SK-N-MC (cell line): ENCODE measurements around the gene CEACAM4.

Source experiments
- DNase-seq: peaks from one replicate; pipeline ENCODE4 v3.0.0-alpha.2; 2011; ENCODE audit warnings: low read depth, low spot score
- H3K27ac ChIP-seq: fragments of 200-600 bp; sonication (generic); 2 replicates; pipeline ENCODE4 v1.5.1; 2016; ENCODE audit warnings: mixed run types
- H3K36me3 ChIP-seq: fragments of 200-600 bp; sonication (generic); 2 replicates; pipeline ENCODE4 v1.6.1; 2017; ENCODE audit warnings: antibody characterized with exemption, low read length, mixed read lengths; ENCODE audit not compliant: insufficient read depth
- H3K4me3 ChIP-seq: fragments of 200-600 bp; sonication (generic); 2 replicates; pipeline ENCODE4 v1.5.1; 2016
- H3K9ac ChIP-seq: fragments of 200-600 bp; sonication (generic); 2 replicates; pipeline ENCODE4 v1.8.0; 2017; ENCODE audit warnings: mixed run types, mixed read lengths; ENCODE audit not compliant: insufficient read length
- H3K9me3 ChIP-seq: fragments of 200-600 bp; sonication (generic); 2 replicates; pipeline ENCODE4 v1.6.1; 2017; ENCODE audit warnings: low read depth, mild to moderate bottlenecking, antibody characterized with exemption, low read length, moderate library complexity, mixed read lengths
- EZH2 ChIP-seq: fragments of 200-600 bp; sonication (generic); IDR thresholded peaks from one replicate; pipeline ENCODE4 v1.6.1; 2017; ENCODE audit warnings: antibody characterized with exemption
- FOXP2 ChIP-seq: optimal IDR thresholded peaks from 2 replicates; pipeline ENCODE3; 2011; ENCODE audit warnings: mild to moderate bottlenecking, moderate library complexity; ENCODE audit not compliant: insufficient read depth; ENCODE audit errors: extremely low read length, control extremely low read depth
- POLR2AphosphoS5 ChIP-seq: IDR thresholded peaks from 2 replicates; pipeline ENCODE4 v1.6.1; 2012; ENCODE audit warnings: mild to moderate bottlenecking, low read depth, low read length, borderline replicate concordance

The CEACAM4 gene

DNA sequence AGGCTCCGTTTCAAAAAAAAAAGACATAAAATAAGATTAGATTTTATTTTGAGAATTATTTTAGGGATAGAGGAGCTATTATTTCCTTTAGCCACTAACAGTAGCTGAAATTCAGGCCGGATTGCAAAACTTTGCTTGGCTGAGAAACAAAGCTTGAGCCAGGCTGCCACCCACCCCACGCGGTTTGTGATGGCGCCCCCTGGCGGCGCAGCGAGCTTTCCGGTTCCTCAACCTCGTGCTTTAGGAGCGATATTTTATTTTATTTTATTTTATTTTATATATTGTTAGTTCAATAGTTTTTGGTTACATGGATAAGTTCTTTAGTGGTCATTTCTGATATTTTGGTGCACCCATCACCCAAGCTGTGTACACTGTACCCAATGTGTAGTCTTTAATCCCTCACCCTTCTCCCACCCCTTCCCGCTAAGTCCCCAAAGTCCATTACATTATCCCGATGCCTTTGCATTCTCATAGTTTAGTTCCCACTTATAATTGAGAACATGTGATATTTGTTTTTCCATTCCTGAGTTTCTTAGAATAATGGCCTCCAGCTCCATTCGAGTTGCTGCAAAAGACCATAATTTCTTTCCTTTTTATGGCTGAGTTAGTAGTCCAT lies 19.8 kb upstream of the CEACAM4 start:
- H3K27ac ChIP-seq: no peak overlapping the region
- TF ChIP-seq POLR2AphosphoS5 (no peak), EZH2 (no peak), FOXP2 (no peak)
- H3K36me3 ChIP-seq: no peaks in the 10 kb centered on the region
- H3K9ac ChIP-seq: no peak overlapping the region
- H3K9me3 ChIP-seq: no peaks in the 10 kb centered on the region
- no peak for DNase-seq
- H3K4me3 ChIP-seq: no peak overlapping the region

DNA sequence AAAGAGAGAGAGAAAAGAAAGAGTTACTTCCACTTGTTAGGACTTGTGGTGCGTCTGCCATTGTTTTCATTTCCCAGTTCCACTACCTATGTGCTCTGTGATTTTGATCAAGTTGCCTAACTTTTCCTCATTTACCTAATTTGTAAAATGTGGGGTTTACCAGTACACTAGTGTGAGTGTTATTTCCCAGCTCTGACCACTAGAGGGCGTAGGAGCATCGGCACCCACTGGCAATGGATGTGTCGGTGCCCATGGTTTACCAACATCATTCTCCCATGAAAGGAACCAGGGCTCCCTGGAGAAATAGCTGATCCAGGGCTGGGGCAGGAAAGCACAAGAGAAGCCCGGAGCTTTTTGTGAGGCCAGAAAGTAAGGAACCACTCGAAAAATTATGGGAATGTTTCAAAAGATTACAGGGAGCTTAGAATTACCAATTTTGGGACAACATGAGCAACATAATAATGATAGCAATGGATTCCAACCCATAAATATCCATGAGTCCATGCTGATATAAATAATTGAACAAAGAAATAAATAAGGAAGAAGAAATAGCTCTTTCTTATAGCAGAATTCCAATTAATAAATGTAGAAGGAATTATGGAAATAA lies 15.1 kb upstream of the CEACAM4 start:
- Histone ChIP-seq H3K4me3 (no peak overlapping the region), H3K9ac (no peak overlapping the region), H3K27ac (peak overlapping the region; percentile 37; the same call in 1 of the 2 replicates), H3K36me3 (no peaks in the 10 kb centered on the region), H3K9me3 (no peaks in the 10 kb centered on the region)
- peak; percentile 30 for TF ChIP-seq FOXP2
- no peak for TF ChIP-seq EZH2
- no peak for TF ChIP-seq POLR2AphosphoS5
- peak; percentile 65 for DNase-seq

DNA sequence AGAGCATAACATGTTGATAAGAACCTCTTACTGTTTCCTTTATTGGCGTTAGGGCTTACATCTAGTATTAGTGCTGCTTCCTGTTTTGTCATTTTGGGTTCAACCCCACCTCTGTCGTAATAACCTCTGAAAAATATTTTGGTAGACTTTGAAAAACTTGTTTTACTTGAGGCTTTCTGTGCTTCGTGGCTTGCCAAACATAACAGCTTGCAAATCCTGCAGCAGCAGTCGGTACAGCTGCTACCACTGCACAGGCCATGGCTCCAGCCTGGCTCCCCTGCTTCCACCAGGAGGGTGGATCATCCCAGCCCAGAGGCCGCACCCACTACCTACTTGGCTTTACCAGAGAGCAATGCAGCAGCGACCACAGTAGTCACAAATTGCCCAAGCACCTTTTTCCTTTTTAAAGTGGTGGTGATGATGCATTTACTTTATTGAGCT lies 11.8 kb upstream of the CEACAM4 start:
- H3K9me3 ChIP-seq: no peaks in the 10 kb centered on the region
- H3K36me3 ChIP-seq: no peaks in the 10 kb centered on the region
- peak overlapping the region; percentile 1; the same call in 1 of the 2 replicates for H3K4me3 ChIP-seq
- peak; percentile 14 for DNase-seq
- H3K9ac ChIP-seq: no peak overlapping the region
- H3K27ac ChIP-seq: peak overlapping the region; percentile 75
- TF ChIP-seq POLR2AphosphoS5: no peak
- TF ChIP-seq FOXP2: no peak
- TF ChIP-seq EZH2: no peak

DNA sequence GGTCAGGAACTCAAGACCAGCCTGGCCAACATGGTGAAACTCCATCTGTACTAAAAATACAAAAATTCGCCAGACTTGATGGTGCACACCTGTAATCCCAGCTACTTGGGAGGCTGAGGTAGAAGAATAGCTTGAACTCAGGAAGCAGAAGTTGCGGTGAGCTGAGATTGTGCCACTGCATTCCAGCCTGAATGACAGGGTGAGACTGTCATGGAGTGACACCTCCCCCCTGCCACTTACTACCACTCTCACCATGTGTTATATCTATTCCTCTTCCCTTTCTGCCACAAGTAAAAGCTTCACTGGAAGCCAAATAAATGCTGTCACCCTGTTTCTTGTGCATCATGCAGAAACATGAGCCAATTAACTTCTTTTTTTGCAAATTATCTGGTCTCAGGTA lies 10.6 kb upstream of the CEACAM4 start:
- no peak overlapping the region for H3K9ac ChIP-seq
- no peaks in the 10 kb centered on the region for H3K9me3 ChIP-seq
- H3K4me3 ChIP-seq: no peak overlapping the region
- DNase-seq: no peak
- no peaks in the 10 kb centered on the region for H3K36me3 ChIP-seq
- no peak overlapping the region for H3K27ac ChIP-seq
- TF ChIP-seq POLR2AphosphoS5 (no peak), EZH2 (no peak), FOXP2 (no peak)

DNA sequence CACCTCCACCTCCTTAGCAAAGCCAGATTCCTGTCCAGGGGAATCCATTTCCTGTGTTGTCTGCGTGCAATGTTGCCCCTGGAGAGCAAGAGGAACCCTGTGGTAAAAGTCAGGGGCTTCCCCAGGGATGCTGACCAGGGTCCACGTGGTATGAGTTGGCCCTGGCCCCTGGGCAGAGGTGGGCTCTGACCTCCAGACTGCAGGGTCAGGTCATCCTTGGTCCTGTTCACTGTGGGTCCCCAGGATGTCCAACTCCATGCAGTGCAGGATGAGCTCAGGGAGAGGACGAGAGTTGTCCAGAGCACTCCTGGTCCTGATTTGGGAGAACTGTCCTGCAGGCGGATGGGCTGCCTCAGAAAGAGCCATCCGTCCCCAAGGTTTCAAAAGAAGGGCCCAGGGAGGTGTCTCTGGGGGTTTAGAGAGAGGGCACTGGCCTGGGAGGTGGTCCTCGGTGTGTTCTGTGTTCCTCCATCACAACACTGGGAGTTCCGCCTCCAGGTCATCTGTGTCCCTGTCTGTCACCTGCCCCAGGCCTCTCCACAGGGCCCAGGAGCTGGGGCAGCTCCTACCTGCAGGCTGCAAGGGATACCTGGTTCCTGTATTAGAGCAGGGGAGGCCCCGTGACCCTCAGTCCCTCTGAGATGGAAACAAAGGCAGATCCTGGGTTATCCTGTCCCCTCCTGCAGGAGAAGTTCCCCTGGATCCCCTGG lies 1.2 kb upstream of the CEACAM4 start:
- no peaks in the 10 kb centered on the region for H3K36me3 ChIP-seq
- H3K9me3 ChIP-seq: no peaks in the 10 kb centered on the region
- H3K9ac ChIP-seq: no peak overlapping the region
- no peak overlapping the region for H3K27ac ChIP-seq
- H3K4me3 ChIP-seq: no peak overlapping the region
- TF ChIP-seq FOXP2: no peak
- DNase-seq: no peak

- no peak overlapping the region for H3K9ac ChIP-seq
- DNase-seq: no peak
- no peak overlapping the region for H3K27ac ChIP-seq
- H3K9me3 ChIP-seq: no peaks in the 10 kb centered on the region
- TF ChIP-seq FOXP2 (no peak), POLR2AphosphoS5 (no peak), EZH2 (no peak)
- H3K4me3 ChIP-seq: no peak overlapping the region
- no peaks in the 10 kb centered on the region for H3K36me3 ChIP-seq
These were observed 596 bp downstream of the CEACAM4 start for GRCh38 chr19:41626278-41626677.

GRCh38 chr19:41624937-41625336 lies 1.9 kb downstream of the CEACAM4 start:
- DNase-seq: no peak
- H3K9me3 ChIP-seq: no peaks in the 10 kb centered on the region

GRCh38 chr19:41624515-41624914 lies 2.4 kb downstream of the CEACAM4 start:
- TF ChIP-seq EZH2: no peak
- TF ChIP-seq FOXP2: no peak
- TF ChIP-seq POLR2AphosphoS5: no peak
- Histone ChIP-seq H3K9ac (no peak overlapping the region), H3K36me3 (no peaks in the 10 kb centered on the region), H3K4me3 (no peak overlapping the region), H3K9me3 (no peaks in the 10 kb centered on the region), H3K27ac (no peak overlapping the region)
- DNase-seq: no peak

More at GRCh38 chr19:41624937-41625336, 1.9 kb downstream of the CEACAM4 start:
- no peak overlapping the region for H3K4me3 ChIP-seq
- H3K36me3 ChIP-seq: no peaks in the 10 kb centered on the region
- TF ChIP-seq EZH2: no peak
- TF ChIP-seq POLR2AphosphoS5: no peak
- no peak for TF ChIP-seq FOXP2
- no peak overlapping the region for H3K9ac ChIP-seq
- H3K27ac ChIP-seq: no peak overlapping the region
